Measurements from ENCODE around the gene CLN6.

GRCh38 chr15:68192804-68193486, 36.6 kb downstream of the CLN6 start:
- TF ChIP-seq TCF7L2 (IDR thresholded peaks at IDR 0.05; ENCODE audit: low read depth, low read length) (no peak), TCF7 (IDR thresholded peaks at IDR 0.05; ENCODE audit: borderline replicate concordance) (no peak), MIER1 (IDR thresholded peaks at IDR 0.05; ENCODE audit: low read depth) (no peak), CHCHD3 (CRISPR knock-in tag; IDR thresholded peaks at IDR 0.05) (no peak), SNRNP70 (optimal IDR thresholded peaks at IDR 0.05; ENCODE audit: low read depth, low read length) (no peak), ZMIZ1 (IDR thresholded peaks at IDR 0.05; ENCODE audit: low read depth in 2 of 2, low read length in 2 of 2) (no peak), POLR2A (conservative IDR thresholded peaks at IDR 0.05) (peak; percentile 55), PRDM10 (IDR thresholded peaks at IDR 0.05; ENCODE audit: partially characterized antibody) (no peak), U2AF2 (optimal IDR thresholded peaks at IDR 0.05; ENCODE audit: low read depth, low read length) (no peak), CTCF (IDR thresholded peaks at IDR 0.05 in 2 of 3, conservative IDR thresholded peaks at IDR 0.05 in 1 of 3; ENCODE audit: insufficient read depth in 2 of 3, low read depth in 1 of 3, low read length in 3 of 3) (no peak)
